Hepatocyte (in vitro differentiated cells): ENCODE results near the gene PCDH9. TPM values are rescaled to one million over a fixed set of nuclear protein-coding genes. Genes with fewer than 3 reads are reported as not detected.

Source experiments
- DNase-seq: peaks from one replicate; pipeline ENCODE4 v3.0.0-alpha.2; 2016; ENCODE audit warnings: low spot score
- H2AFZ ChIP-seq: fragments of 200-600 bp; sonication (generic); 2 replicates; pipeline ENCODE4 v1.6.0; 2016; ENCODE audit warnings: antibody characterized with exemption, mild to moderate bottlenecking
- H3K27ac ChIP-seq: fragments of 200-600 bp; sonication (generic); 2 replicates; pipeline ENCODE4 v1.5.1; 2016; ENCODE audit warnings: mild to moderate bottlenecking
- H3K27me3 ChIP-seq: fragments of 200-600 bp; sonication (generic); 2 replicates; pipeline ENCODE4 v1.6.1; 2016
- H3K36me3 ChIP-seq: fragments of 200-600 bp; sonication (generic); replicated peaks from 2 replicates; pipeline ENCODE4 v1.5.1; 2016; ENCODE audit warnings: low read depth; ENCODE audit not compliant: insufficient read depth
- H3K4me1 ChIP-seq: fragments of 200-600 bp; sonication (generic); 2 replicates; pipeline ENCODE4 v1.5.1; 2016; ENCODE audit warnings: mild to moderate bottlenecking, moderate library complexity; ENCODE audit not compliant: insufficient read depth
- H3K4me2 ChIP-seq: fragments of 200-600 bp; sonication (generic); 2 replicates; pipeline ENCODE4 v1.6.0; 2016
- H3K4me3 ChIP-seq: fragments of 200-600 bp; sonication (generic); 2 replicates; pipeline ENCODE4 v1.5.1; 2016; ENCODE audit warnings: mild to moderate bottlenecking
- H3K79me2 ChIP-seq: fragments of 200-600 bp; sonication (generic); 2 replicates; pipeline ENCODE4 v1.6.0; 2017; ENCODE audit warnings: mild to moderate bottlenecking
- H3K9me2 ChIP-seq: fragments of 200-600 bp; sonication (generic); replicated peaks from 2 replicates; pipeline ENCODE4 v1.6.0; 2017; ENCODE audit warnings: mild to moderate bottlenecking; ENCODE audit not compliant: insufficient read depth
- H3K9me3 ChIP-seq: fragments of 200-600 bp; sonication (generic); 2 replicates; pipeline ENCODE4 v1.5.1; 2016; ENCODE audit warnings: low read depth, mild to moderate bottlenecking
- H4K20me1 ChIP-seq: fragments of 200-600 bp; sonication (generic); 2 replicates; pipeline ENCODE4 v1.6.0; 2016; ENCODE audit warnings: mild to moderate bottlenecking; ENCODE audit not compliant: insufficient read depth, poor library complexity, severe bottlenecking
- CTCF ChIP-seq: fragments of 200-600 bp; sonication (generic); IDR thresholded peaks from 2 replicates; pipeline ENCODE4 v1.5.1; 2016; ENCODE audit warnings: antibody characterized with exemption, mild to moderate bottlenecking; ENCODE audit not compliant: poor library complexity
- EZH2 ChIP-seq: fragments of 200-600 bp; sonication (generic); IDR thresholded peaks from 2 replicates; pipeline ENCODE4 v1.6.1; 2016; ENCODE audit warnings: antibody characterized with exemption, mild to moderate bottlenecking, borderline replicate concordance
- EZH2phosphoT487 ChIP-seq: fragments of 200-600 bp; sonication (generic); IDR thresholded peaks from one replicate; pipeline ENCODE4 v1.6.1; 2018; ENCODE audit warnings: antibody characterized with exemption, mild to moderate bottlenecking, low read depth, moderate library complexity; ENCODE audit not compliant: unreplicated experiment, severe bottlenecking
- WGBS: methylation state at CpG from one replicate; pipeline ENCODE4 v1.1.6; 2016; ENCODE audit warnings: low lambda C conversion rate; ENCODE audit errors: missing lambda C conversion rate; 5-methylcytosine and 5-hydroxymethylcytosine counted together
- polyA plus RNA-seq: library from polyadenylated mRNA; unstranded; fragments of >200 nt; fragmentation: Nextera tagmentation; extraction: Ambion mirVana; gene quantifications from 2 replicates; pipeline ENCODE4 v1.2.1, GENCODE V29; 2016
- total RNA-seq: library from RNA; depleted of rRNA; stranded (reverse); fragments of >200 nt; gene quantifications from 2 replicates; pipeline ENCODE4 v1.2.3, GENCODE V29; 2014

The PCDH9 gene
- total and polyA plus RNA-seq, 2 experiments from 2014 or later, result 6.9 to 15.0 TPM

- no peaks in the 10 kb centered on the region for H3K4me1 ChIP-seq
- TF ChIP-seq EZH2 (no peak), CTCF (no peak), EZH2phosphoT487 (no peak)
- DNase-seq, result no peak
- H3K4me2 ChIP-seq, result no peak overlapping the region
- no peaks in the 10 kb centered on the region for H3K27me3 ChIP-seq
- H3K36me3 ChIP-seq, result no peaks in the 10 kb centered on the region
- H3K4me3 ChIP-seq, result no peak overlapping the region
- no peaks in the 10 kb centered on the region for H4K20me1 ChIP-seq
- H2AFZ ChIP-seq, result no peak overlapping the region
- H3K9me3 ChIP-seq, result no peaks in the 10 kb centered on the region
- H3K9me2 ChIP-seq, result no peaks in the 10 kb centered on the region
- WGBS, result 96% methylated on average over 2 of the region's 2 CpGs
- no peaks in the 10 kb centered on the region for H3K79me2 ChIP-seq
- no peak overlapping the region for H3K27ac ChIP-seq
These were observed 648.5 kb downstream of the PCDH9 start for GRCh38 chr13:66581675-66582074.

DNA sequence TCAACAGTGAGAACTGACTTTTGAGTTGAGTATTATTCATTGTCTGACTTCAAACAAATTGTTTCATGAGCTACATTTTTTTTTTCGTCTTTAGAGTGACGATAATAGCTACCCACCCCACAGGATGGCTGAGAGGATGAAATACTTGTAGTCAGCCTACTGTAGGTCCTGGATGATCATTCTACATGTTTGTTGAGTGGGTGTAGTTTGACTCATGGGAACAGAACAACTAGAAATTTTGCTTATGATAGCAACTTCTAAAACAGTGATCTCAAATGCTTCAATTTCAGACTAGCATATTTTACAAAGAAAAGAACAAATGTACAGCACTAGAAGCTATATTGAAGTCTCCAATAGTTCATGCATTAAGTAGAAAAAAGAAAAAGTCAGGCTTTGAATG is 651.8 kb downstream of the PCDH9 start:
- Histone ChIP-seq H4K20me1 (no peaks in the 10 kb centered on the region), H3K9me3 (no peaks in the 10 kb centered on the region), H2AFZ (no peak overlapping the region), H3K27ac (no peak overlapping the region), H3K9me2 (no peaks in the 10 kb centered on the region), H3K4me2 (no peak overlapping the region), H3K27me3 (no peaks in the 10 kb centered on the region), H3K4me1 (no peaks in the 10 kb centered on the region), H3K79me2 (no peaks in the 10 kb centered on the region), H3K36me3 (no peaks in the 10 kb centered on the region), H3K4me3 (no peak overlapping the region)
- WGBS, result 86% methylated on average over 2 of the region's 2 CpGs
- no peak for DNase-seq
- TF ChIP-seq EZH2 (no peak), CTCF (no peak), EZH2phosphoT487 (no peak)

GRCh38 chr13:66577358-66577757 is 652.8 kb downstream of the PCDH9 start:
- Histone ChIP-seq H3K4me3 (no peak overlapping the region), H3K36me3 (no peaks in the 10 kb centered on the region), H4K20me1 (no peaks in the 10 kb centered on the region), H3K27ac (no peak overlapping the region), H3K27me3 (no peaks in the 10 kb centered on the region), H3K4me1 (no peaks in the 10 kb centered on the region), H3K9me2 (no peaks in the 10 kb centered on the region), H3K4me2 (no peak overlapping the region), H3K79me2 (no peaks in the 10 kb centered on the region), H2AFZ (no peak overlapping the region), H3K9me3 (no peaks in the 10 kb centered on the region)
- no peak for TF ChIP-seq EZH2
- TF ChIP-seq EZH2phosphoT487, result no peak
- no peak for TF ChIP-seq CTCF
- WGBS, result 89% methylated on average over 2 of the region's 2 CpGs
- DNase-seq, result no peak

DNA sequence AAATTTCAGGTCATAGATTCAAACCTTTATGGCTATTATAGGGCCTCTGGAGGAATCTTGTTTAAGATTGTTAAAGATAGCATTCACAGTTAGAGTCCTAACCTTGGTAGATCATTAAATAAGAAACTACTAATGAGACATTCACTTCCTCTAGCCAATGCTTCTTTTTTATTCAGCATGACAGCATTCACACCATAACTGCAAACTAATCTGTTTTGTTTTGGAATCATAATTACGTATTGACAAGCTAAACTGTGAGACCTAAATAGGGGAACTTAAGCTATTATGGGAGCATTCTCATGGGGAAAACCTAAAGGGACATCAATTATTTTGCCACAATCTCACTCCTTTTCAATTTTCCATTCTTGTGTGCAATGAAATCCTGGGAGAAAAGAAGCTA is 653.8 kb downstream of the PCDH9 start:
- no peak overlapping the region for H3K4me2 ChIP-seq
- WGBS, result 94% methylated on average over 1 of the region's 1 CpG
- no peaks in the 10 kb centered on the region for H3K4me1 ChIP-seq
- H3K27me3 ChIP-seq, result no peaks in the 10 kb centered on the region
- no peaks in the 10 kb centered on the region for H3K9me2 ChIP-seq
- no peaks in the 10 kb centered on the region for H4K20me1 ChIP-seq
- H3K4me3 ChIP-seq, result no peak overlapping the region
- H3K27ac ChIP-seq, result no peak overlapping the region
- no peak overlapping the region for H2AFZ ChIP-seq
- H3K9me3 ChIP-seq, result no peaks in the 10 kb centered on the region
- no peak for DNase-seq
- H3K36me3 ChIP-seq, result no peaks in the 10 kb centered on the region
- TF ChIP-seq CTCF, result no peak
- no peak for TF ChIP-seq EZH2
- TF ChIP-seq EZH2phosphoT487, result no peak
- no peaks in the 10 kb centered on the region for H3K79me2 ChIP-seq
